K562 (cell line): ENCODE results near the gene KRT6C. TPM values are rescaled to one million over a fixed set of nuclear protein-coding genes. Genes with fewer than 3 reads are reported as not detected.

Experiments
- ATAC-seq: fragments of 200-7000 bp; cut with Tn5 transposase; 3 replicates; pipeline ENCODE4 v1.9.1; 2020; ENCODE audit warnings: moderate library complexity
- BruUV-seq: library from RNA; stranded (reverse); fragments of 400-500 nt; replicated peaks from 2 replicates; lab custom pipeline; 2021; lab: Mats Ljungman, UMichigan
- CTCF ChIA-PET: fragments of 300-600 bp; formaldehyde crosslinking; extraction: SDS; loops from one replicate; lab custom pipeline; 2021; ENCODE audit warnings: low intra/inter-chr PET ratio; lab: Yijun Ruan, JAX
- POLR2A ChIA-PET: fragments of 300-600, 350-650 bp; sonication (Branson Sonifier 250); formaldehyde crosslinking; extraction: SDS; loops from one replicate; lab custom pipeline; 2021; ENCODE audit warnings: antibody characterized with exemption, inconsistent platforms; lab: Yijun Ruan, JAX
- DNase-seq, 4 experiments: peaks; one replicate each; pipeline versions ENCODE4 v3.0.0 to v3.0.0-alpha.2; 2011 to 2018; ENCODE audit warnings: low spot score in 3 of 4, mixed read lengths in 3 of 4; ENCODE audit errors: extremely low read depth in 1 of 4
- FAIRE-seq: peaks from 2 replicates; lab custom pipeline; 2011; peaks lifted over from hg19 to GRCh38; lab: Jason Lieb, UNC
- H2AFZ ChIP-seq: 2 replicates; pipeline ENCODE4 v1.6.0; 2011; ENCODE audit warnings: low read depth, low read length, control low read depth, inconsistent platforms
- H3K27ac ChIP-seq: fragments of 200-600 bp; 3 replicates; pipeline ENCODE4 v1.8.0; 2011; ENCODE audit warnings: low read depth, mild to moderate bottlenecking, control low read depth, inconsistent platforms, low read length, moderate library complexity, mixed read lengths; ENCODE audit errors: extremely low read depth
- H3K27me3 ChIP-seq, 2 experiments: fragments of 300-600 bp in 1 of 2; 2 replicates in 1 of 2; 3 replicates in 1 of 2; pipeline versions ENCODE4 v1.6.0 to v1.8.0; 2011; ENCODE audit warnings: inconsistent platforms in 2 of 2, low read length in 2 of 2, mild to moderate bottlenecking in 1 of 2, mixed read lengths in 1 of 2, moderate library complexity in 1 of 2; ENCODE audit not compliant: control insufficient read depth in 2 of 2, insufficient read depth in 2 of 2
- H3K36me3 ChIP-seq: fragments of 300-600 bp; 3 replicates; pipeline ENCODE4 v1.8.0; 2011; ENCODE audit warnings: mild to moderate bottlenecking, low read length, inconsistent platforms; ENCODE audit not compliant: control insufficient read depth, insufficient read depth
- H3K4me1 ChIP-seq, 2 experiments: fragments of 200-600 bp in 1 of 2; replicated peaks in 1 of 2; 2 replicates in 1 of 2; 3 replicates in 1 of 2; pipeline versions ENCODE4 v1.5.1 to v1.8.0; 2011; ENCODE audit warnings: inconsistent platforms in 2 of 2, low read length in 2 of 2, mild to moderate bottlenecking in 1 of 2, mixed read lengths in 1 of 2, moderate library complexity in 1 of 2; ENCODE audit not compliant: control insufficient read depth in 2 of 2, insufficient read depth in 2 of 2
- H3K4me2 ChIP-seq: 2 replicates; pipeline ENCODE4 v1.6.1; 2011; ENCODE audit warnings: low read length, control low read depth, inconsistent platforms, mixed read lengths; ENCODE audit not compliant: insufficient read depth
- H3K4me3 ChIP-seq: fragments of 200-600 bp; sonication (generic), shearing (Covaris generic); 2 replicates; pipeline ENCODE4 v1.5.1; 2016; ENCODE audit warnings: control low read depth, inconsistent platforms
- H3K79me2 ChIP-seq: fragments of 200-600 bp; 3 replicates; pipeline ENCODE4 v1.8.0; 2011; ENCODE audit warnings: low read length, inconsistent platforms; ENCODE audit not compliant: control insufficient read depth, insufficient read depth
- H3K9ac ChIP-seq, 2 experiments: 2 replicates each; pipeline versions ENCODE4 v1.6.0 to v1.6.1; 2011; ENCODE audit warnings: low read depth in 2 of 2, low read length in 2 of 2, control low read depth in 1 of 2, inconsistent platforms in 1 of 2, mild to moderate bottlenecking in 1 of 2, mixed read lengths in 1 of 2; ENCODE audit not compliant: insufficient read depth in 1 of 2
- H3K9me1 ChIP-seq: one replicate; pipeline ENCODE4 v1.6.0; 2011; ENCODE audit warnings: inconsistent platforms, mild to moderate bottlenecking, low read length, moderate library complexity; ENCODE audit not compliant: control insufficient read depth, insufficient read depth
- H3K9me3 ChIP-seq: replicated peaks from 2 replicates; pipeline ENCODE4 v1.5.1; 2011; ENCODE audit warnings: low read depth, low read length, inconsistent platforms; ENCODE audit not compliant: control insufficient read depth, insufficient read depth
- H4K20me1 ChIP-seq: replicated peaks from 2 replicates; pipeline ENCODE4 v1.6.1; 2011; ENCODE audit warnings: low read length, inconsistent platforms, mixed read lengths; ENCODE audit not compliant: control insufficient read depth, insufficient read depth
- HINFP ChIP-seq: fragments of 450-650 bp; conservative IDR thresholded peaks from 2 replicates; pipeline ENCODE4 v1.6.1; 2016; ENCODE audit warnings: missing genetic modification characterization, low read depth, mild to moderate bottlenecking, control low read depth, missing compliant biosample characterization
- WGBS: fragments of 100-300 bp; shearing (Covaris generic); methylation state at CpG from one replicate; pipeline ENCODE4 v1.1.6; 2016; ENCODE audit warnings: low coverage, mixed read lengths; ENCODE audit not compliant: insufficient coverage; ENCODE audit errors: missing lambda C conversion rate; 5-methylcytosine and 5-hydroxymethylcytosine counted together
- in situ Hi-C: fragments of 300-500 bp; cut with MboI; formaldehyde crosslinking; loops from 4 replicates; pipeline ENCODE4 v1.15.0; 2018; ENCODE audit warnings: inconsistent platforms, mixed read lengths
- intact Hi-C: fragments of 100-400 bp; cut with micrococcal nuclease; formaldehyde crosslinking; loops from 2 replicates; pipeline ENCODE4 v1.14.2; 2022
- polyA plus RNA-seq, 8 experiments: library from polyadenylated mRNA; depleted of rRNA in 4 of 8; stranded (reverse) in 5 of 8; unstranded in 3 of 8; fragments of >200 nt; fragmentation: Nextera tagmentation in 2 of 8; fragmentation: Illumina TruSeq in 1 of 8; extraction: Ambion mirVana in 2 of 8; extraction: Trizol in 1 of 8; gene quantifications; 2 replicates each; pipeline versions ENCODE4 v1.2.1 to v1.2.3, GENCODE V29; 2011 to 2014; ENCODE audit warnings: inconsistent platforms in 1 of 8, missing spikeins in 1 of 8
- total RNA-seq, 7 experiments: library from RNA; depleted of rRNA in 6 of 7; stranded (reverse); fragments of >200 nt in 6 of 7; fragmentation: Illumina TruSeq in 2 of 7; extraction: Trizol in 2 of 7; gene quantifications; 2 replicates each; pipeline versions ENCODE4 v1.2.1 to v1.2.3, GENCODE V29; 2011 to 2021; ENCODE audit warnings: low replicate concordance in 1 of 7

KRT6C gene
- total and polyA plus RNA-seq, 9 of the 15 experiments (the other 6 are each of a cell fraction or from before 2014, with no cell fraction given): not detected

- no TSS peak for BruUV-seq
- FAIRE-seq: no peak
These were observed 13.6 kb upstream of the KRT6C start for GRCh38 chr12:52487211-52487610.

More at GRCh38 chr12:52487211-52487610, 13.6 kb upstream of the KRT6C start:
- Histone ChIP-seq H2AFZ (no peak overlapping the region), H3K4me3 (no peak overlapping the region), H3K36me3 (no peaks in the 10 kb centered on the region), H3K9me3 (no peaks in the 10 kb centered on the region), H3K4me2 (no peak overlapping the region), H3K9ac (no peak overlapping the region), H3K9me1 (no peaks in the 10 kb centered on the region), H3K27me3 (peaks cover 2 to 20% of the 10 kb centered on the region in 2 experiments), H3K79me2 (no peaks in the 10 kb centered on the region), H3K4me1 (no peaks in the 10 kb centered on the region), H3K27ac (no peak overlapping the region), H4K20me1 (no peaks in the 10 kb centered on the region)
- no peak for TF ChIP-seq HINFP (tag)
- DNase-seq (no peak), ATAC-seq (no peak)
- intact Hi-C loops: no loop called here
- ChIA-PET POLR2A (interaction anchor here (0.8 kb wide), 1 partner anchor 12 kb away, joined by 4 read pairs; no protein-coding TSS in a partner anchor), CTCF (no interaction called here)
- in situ Hi-C loops: no loop called here
- WGBS: 0% methylated on average over 1 of the region's 1 CpG
